ENCODE measurements around the gene CCDC88A. TPM values are rescaled to one million over a fixed set of nuclear protein-coding genes. Genes with fewer than 3 reads are reported as not detected.
"Not testable (repeated sequence)": the region's sequence is repeated elsewhere in the genome, so short reads cannot be mapped to it uniquely, and the experiment has no call there.

CCDC88A gene
- total RNA-seq, 6 experiments from 2014 or later, result 39.7 to 62.5 (median 45.7) TPM

- H3K4me1 Mint-ChIP-seq (ENCODE audit: low read depth), result no peaks in the 10 kb centered on the region
- no peak for DNase-seq
- H3K27me3 Mint-ChIP-seq (ENCODE audit: insufficient read depth), result no peaks in the 10 kb centered on the region
- H3K9me3 Mint-ChIP-seq, result no peaks in the 10 kb centered on the region
- 0 out of 2 replicates have a peak, but pooled peaks cover 5% of the 10 kb centered on the region for H3K36me3 Mint-ChIP-seq (ENCODE audit: low read depth)
- H3K4me3 Mint-ChIP-seq, result no peak overlapping the region
- no peak for TF ChIP-seq CTCF (IDR thresholded peaks at IDR 0.05)
- no peak overlapping the region for H3K27ac Mint-ChIP-seq
Observed at GRCh38 chr2:55242617-55243016, 177.0 kb downstream of the CCDC88A start.

- not testable (repeated sequence) for H3K27ac Mint-ChIP-seq; H3K4me3 Mint-ChIP-seq; H3K4me1 Mint-ChIP-seq (ENCODE audit: low read depth); H3K27me3 Mint-ChIP-seq (ENCODE audit: insufficient read depth); H3K9me3 Mint-ChIP-seq; DNase-seq; H3K36me3 Mint-ChIP-seq (ENCODE audit: low read depth)
Observed at GRCh38 chr2:55241582-55241981, 178.1 kb downstream of the CCDC88A start.

GRCh38 chr2:55239656-55240222, 179.9 kb downstream of the CCDC88A start:
- H3K4me1 Mint-ChIP-seq (ENCODE audit: low read depth), result peaks cover 10% of the 10 kb centered on the region
- no peaks in the 10 kb centered on the region for H3K27me3 Mint-ChIP-seq (ENCODE audit: insufficient read depth)
- no peak overlapping the region for H3K27ac Mint-ChIP-seq
- H3K4me3 Mint-ChIP-seq, result no peak overlapping the region
- H3K36me3 Mint-ChIP-seq (ENCODE audit: low read depth), result peaks cover 19% of the 10 kb centered on the region
- no peak for DNase-seq
- no peaks in the 10 kb centered on the region for H3K9me3 Mint-ChIP-seq
- TF ChIP-seq CTCF (IDR thresholded peaks at IDR 0.05), result no peak

Other genes starting within 250 kb of the CCDC88A start
- 1 to 10 TPM; 5.1 to 8.4 (median 6.2) TPM for gene CLHC1, start 187.6 kb downstream of the CCDC88A start, total RNA-seq (2021; fragmentation: NEBNext Ultra II Directional; extraction: Animal tissue kit (Norgen Biotek cat#: 25700))
- 100 to 1,000 TPM; 776 to 909 (median 882) TPM for gene RPS27A, start 187.2 kb downstream of the CCDC88A start, total RNA-seq (2021; fragmentation: NEBNext Ultra II Directional; extraction: Animal tissue kit (Norgen Biotek cat#: 25700))
- gene MTIF2, start 150.6 kb downstream of the CCDC88A start, total RNA-seq (2021; fragmentation: NEBNext Ultra II Directional; extraction: Animal tissue kit (Norgen Biotek cat#: 25700)), result 10 to 100 TPM; 22.4 to 28.7 (median 25.9) TPM
- gene CFAP36, start 99.9 kb upstream of the CCDC88A start, total RNA-seq (2021; fragmentation: NEBNext Ultra II Directional; extraction: Animal tissue kit (Norgen Biotek cat#: 25700)), result 10 to 100 TPM; 28.2 to 33.0 (median 32.1) TPM
- gene PPP4R3B, start 197.8 kb upstream of the CCDC88A start, total RNA-seq (2021; fragmentation: NEBNext Ultra II Directional; extraction: Animal tissue kit (Norgen Biotek cat#: 25700)), result 10 to 100 TPM; 37.1 to 43.1 (median 39.8) TPM

Data from HFFc6 (cell line).